Skeletal muscle cell (primary cell): ENCODE data around the gene PNPLA7.
"Not testable (repeated sequence)": the region's sequence is repeated elsewhere in the genome, so short reads cannot be mapped to it uniquely, and the experiment has no call there.

Experiments
- DNase-seq: peaks from one replicate; pipeline ENCODE4 v3.0.0-alpha.2; 2010; ENCODE audit warnings: low read depth
- H3K4me3 ChIP-seq: 2 replicates; pipeline ENCODE4 v1.5.1; 2011; ENCODE audit warnings: low read depth, mild to moderate bottlenecking, control low read depth, low read length, moderate library complexity

PNPLA7 gene

DNA sequence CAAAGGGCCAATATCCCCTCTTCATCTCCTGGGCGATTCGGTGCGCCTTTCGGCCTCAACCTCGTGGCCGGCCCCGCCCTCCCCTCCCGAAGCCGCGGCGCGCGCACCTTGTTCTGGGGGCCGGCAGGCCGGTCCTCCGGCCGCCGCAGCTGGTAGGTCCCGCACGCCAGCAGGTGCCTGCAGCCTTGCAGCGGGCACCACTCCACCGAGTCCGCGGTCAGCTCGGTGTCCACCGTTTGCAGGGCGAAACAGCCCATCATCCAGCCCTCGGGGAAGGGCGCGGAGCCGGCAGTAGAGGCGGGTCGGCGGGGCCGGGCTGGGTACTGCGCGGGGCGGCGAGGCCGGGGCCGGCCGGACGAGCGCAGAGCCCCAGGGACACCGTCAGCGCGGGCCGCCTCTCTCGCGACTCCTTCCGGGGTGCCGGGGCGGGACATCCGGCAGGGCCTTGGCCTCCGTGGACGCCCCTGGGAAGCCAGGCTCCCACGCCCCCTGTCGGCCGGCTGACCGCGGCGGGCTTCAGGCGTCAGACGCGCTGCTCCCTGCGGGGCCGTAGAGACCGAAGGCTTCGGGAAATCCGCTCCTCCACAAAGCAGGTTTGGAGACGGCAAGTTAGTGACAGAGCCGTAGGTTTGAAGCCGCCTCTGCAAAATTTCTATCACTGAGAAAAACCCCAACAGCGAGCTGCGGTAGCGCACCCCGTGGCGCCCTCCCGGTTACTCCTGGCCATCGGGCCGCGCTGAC is 28.5 kb upstream of the PNPLA7 start, which contains the start of gene DPH7:
DPH7 (minus strand) TSS at position 408 of the 741 bp plus-strand sequence; CDS start at position 260, 148 bp downstream.
- peak; percentile 55 for DNase-seq
- peak within 1 kb of the TSS; percentile 93 for H3K4me3 ChIP-seq

DNA sequence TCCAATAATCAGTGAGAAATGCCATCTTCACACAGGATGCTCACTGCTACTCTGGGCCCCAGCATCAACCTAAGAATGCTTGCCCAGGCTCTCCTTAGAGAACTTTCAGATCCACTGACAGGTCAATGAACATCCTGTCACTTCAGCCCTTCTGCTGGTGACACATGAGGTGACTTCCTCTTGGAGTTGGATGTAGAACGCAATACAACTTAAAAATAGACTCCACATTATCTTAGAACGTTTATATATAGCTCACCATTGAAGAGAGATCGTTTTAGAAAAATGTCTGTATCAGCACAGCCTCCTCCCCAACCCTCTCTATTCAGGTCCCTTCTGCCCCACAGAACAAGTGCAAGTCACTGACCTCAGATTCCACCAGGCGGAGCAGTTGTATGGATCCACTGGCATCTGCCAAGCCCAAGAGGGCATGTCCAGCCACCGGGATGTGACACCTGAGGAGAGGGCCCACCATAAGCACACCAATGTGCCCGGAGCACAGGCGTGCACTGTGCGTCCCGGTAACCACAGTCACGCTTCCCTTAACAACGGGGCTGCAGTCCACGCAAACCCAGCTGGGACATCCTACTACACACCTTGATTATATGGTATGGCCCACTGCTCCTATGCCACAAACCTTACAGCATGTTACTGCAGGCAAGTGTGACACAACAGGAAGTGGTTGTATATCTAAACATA is 25.7 kb upstream of the PNPLA7 start:
- DNase-seq = no peak
- H3K4me3 ChIP-seq = no peak overlapping the region

DNA sequence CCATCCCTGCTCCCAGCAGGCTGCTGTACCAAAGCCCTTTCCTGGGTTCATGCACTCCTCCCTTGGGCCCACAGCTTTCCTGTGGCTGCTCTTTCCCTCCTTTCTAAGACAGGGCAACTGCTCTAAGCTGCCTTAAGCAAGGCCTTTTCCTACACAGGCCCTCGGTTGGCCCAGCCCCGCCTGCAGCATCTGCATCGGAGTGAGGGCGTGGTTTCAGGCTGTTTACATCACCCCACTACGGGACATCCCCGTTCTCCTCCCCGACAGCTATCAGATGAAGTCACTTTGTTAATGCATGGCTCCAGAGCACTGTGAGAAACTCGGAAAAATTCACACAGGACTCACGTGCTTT is 25.1 kb upstream of the PNPLA7 start:
- no peak for DNase-seq
- no peak overlapping the region for H3K4me3 ChIP-seq

DNA sequence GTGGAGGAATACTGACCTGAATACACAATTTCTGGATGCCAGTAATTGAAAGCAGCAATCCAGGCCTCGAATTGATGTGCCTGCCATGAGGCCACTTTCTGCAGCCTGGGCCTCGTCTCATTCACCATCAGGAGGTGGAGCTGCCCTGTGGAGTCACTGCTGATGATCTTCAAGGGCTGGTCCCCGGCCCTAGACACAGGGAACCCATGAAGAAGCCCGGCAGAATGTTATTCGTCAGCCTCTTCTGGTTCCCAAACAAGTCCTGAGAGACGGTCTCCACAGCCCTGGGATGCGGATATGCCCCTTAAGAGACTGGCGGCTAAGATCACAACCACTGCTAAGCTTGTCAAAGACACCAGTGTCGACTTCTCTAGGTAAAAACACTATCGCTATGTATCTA is 24.0 kb upstream of the PNPLA7 start:
- H3K4me3 ChIP-seq = no peak overlapping the region
- DNase-seq = no peak

DNA sequence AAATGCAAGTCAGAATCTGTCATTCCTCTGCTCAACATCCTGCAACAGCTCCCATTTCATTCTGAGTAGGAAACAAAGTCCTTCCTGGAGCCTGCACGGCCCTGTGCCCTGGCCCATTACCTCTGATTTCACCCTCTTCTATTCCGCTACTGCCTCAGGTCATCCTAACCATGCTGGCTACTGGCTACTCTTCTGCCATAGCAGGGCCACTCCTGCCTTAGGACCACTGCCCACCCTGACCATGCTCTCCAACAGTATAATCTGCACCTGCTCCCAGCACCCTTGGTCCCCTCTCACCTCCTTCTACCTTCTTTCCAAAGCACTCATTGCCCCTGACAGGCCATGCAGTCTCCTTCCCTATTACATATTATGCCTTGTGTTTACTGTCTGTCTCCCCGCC is 20.4 kb upstream of the PNPLA7 start:
- no peak for DNase-seq
- no peak overlapping the region for H3K4me3 ChIP-seq

DNA sequence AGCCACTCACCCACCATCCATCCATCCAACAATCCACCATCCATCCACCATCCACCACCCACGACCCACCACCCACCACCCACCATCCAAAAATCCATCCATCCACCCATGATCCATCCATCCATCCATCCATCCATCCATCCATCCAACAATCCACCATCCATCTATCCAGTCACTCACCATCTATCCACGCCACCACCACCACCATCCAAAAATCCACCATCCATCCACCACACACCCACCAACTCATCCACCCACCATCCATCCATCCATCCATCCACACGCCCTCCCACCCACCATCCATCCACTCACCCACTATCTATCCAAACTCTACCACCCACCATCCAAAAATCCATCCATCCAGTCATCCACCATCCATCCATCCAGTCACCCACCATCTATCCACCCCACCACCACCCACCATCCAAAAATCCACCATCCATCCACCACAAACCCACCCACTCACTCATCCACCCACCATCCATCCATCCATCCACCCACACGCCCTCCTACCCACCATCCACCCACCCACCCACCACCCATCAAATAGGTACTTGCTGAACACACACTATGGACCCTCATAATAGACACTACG is 19.5 kb upstream of the PNPLA7 start:
- no peak overlapping the region for H3K4me3 ChIP-seq
- no peak for DNase-seq

DNA sequence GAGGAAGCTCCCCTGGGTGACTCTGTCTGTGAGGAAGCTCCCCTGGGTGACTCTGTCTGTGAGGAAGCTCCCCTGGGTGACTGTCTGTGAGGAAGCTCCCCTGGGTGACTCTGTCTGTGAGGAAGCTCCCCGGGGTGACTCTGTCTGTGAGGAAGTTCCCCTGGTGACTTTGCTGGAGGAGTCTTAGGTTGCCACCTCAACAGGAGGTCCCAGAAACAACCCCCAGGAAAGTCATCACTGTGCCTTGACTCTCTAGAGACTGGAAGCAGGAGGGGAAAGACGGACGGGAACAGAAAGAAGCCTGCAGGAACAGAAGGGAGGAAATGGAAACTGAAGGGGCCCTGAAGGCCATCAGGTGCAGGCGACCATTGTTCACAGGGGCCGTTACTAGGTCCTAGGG is 18.2 kb upstream of the PNPLA7 start:
- DNase-seq = not testable (repeated sequence)

DNA sequence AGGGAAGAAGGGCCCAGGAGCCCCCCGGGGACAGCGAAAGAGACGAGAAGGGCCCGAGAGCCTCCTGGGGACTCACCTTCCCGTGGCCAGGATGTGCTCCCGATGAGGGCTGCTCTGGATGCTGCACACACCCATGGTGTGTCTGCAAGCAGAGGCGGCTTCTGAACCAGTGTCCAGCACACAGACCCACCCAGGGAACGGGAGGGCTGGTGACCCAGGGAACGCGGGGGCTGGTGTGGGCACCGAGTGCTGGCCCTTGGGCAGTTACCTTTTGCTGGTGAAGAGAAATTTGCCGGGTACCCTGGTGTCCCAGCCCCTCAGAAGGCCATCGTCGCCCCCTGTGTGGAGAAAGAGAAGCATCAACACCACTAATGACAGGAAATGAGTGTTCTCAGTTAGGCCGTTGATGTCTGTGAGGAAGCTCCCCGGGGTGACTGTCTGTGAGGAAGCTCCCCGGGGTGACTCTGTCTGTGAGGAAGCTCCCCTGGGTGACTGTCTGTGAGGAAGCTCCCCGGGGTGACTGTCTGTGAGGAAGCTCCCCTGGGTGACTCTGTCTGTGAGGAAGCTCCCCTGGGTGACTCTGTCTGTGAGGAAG is 14.7 kb upstream of the PNPLA7 start:
- no peak for DNase-seq
- H3K4me3 ChIP-seq = no peak overlapping the region

More for the DNA sequence above, 18.2 kb upstream of the PNPLA7 start:
- H3K4me3 ChIP-seq = not testable (repeated sequence)

DNA sequence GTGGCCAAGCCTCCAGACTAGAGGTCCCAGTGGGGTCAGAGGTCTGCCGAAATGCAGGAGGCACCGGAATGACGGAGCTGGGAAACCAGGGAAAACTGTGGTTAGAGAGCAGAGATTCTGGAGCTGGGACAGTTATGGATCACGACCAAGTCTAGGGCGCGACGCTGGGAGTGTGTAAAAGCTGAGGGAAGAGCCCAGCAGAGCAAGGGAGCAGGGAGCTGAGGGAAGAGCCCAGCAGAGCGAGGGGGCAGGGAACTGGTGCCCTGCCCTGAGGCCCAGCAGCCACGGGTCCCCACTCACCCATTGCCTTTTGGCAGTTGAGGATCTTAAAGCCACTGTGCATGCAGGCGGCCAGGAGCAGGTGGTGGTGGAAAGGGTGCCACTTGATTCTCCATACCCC is 13.9 kb upstream of the PNPLA7 start:
- H3K4me3 ChIP-seq = no peak overlapping the region
- no peak for DNase-seq

DNA sequence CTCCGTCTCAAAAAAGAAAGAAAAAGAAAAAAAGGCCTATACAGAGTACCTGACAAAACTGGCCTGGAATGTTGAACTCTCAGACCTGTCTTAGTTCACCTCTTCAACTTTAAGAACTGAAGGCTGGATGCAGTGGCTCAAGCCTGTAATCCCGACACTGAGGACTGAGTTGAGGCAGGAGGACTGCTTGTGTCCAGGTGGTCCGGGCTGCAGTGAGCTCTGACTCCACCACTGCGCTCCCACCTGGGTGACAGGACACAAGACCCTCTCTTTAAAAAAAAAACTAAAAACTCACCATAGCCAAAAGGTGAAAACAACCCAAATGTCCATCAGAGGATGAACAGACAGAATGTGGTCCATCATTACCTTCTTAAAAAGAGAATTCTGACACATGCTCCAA is 7.9 kb upstream of the PNPLA7 start:
- no peak overlapping the region for H3K4me3 ChIP-seq
- DNase-seq = no peak

DNA sequence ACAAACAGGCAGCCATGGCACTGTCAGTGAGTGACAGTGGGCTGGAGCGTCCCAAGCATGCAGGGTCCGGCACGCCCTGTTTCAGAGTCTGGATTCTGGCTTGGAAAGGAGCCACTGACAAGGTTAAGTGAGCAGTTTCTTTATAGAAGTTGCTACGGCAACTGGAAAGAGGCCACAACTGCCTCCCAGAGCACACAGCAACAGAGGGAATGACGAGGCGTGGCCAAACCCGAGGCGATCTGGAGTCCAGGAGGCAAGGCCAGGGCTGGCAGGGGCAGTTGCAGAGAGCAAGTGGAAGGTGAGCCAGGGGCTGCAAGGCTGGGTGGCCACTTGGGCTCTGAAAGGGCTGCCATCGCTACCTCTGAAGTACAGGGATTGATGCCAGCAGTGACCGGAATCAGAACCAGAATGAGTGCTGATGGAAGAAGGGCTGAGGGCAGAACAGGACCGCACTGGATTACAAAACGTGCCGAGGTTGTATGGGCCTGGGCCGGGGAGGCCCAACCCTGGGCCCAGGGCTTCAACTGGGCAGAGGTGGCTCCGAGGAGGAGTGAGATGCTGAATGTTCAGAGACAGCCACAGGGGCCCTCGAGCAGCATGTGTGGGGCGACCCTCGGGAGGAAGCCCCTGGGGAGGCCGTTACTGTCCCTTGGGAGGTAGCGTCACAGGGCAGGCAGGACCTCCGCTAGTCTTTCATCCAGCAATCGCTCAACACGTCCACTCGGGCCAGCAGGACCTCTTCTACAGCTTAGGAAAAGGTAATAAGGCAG is 6.1 kb upstream of the PNPLA7 start:
- no peak overlapping the region for H3K4me3 ChIP-seq
- DNase-seq = no peak

DNA sequence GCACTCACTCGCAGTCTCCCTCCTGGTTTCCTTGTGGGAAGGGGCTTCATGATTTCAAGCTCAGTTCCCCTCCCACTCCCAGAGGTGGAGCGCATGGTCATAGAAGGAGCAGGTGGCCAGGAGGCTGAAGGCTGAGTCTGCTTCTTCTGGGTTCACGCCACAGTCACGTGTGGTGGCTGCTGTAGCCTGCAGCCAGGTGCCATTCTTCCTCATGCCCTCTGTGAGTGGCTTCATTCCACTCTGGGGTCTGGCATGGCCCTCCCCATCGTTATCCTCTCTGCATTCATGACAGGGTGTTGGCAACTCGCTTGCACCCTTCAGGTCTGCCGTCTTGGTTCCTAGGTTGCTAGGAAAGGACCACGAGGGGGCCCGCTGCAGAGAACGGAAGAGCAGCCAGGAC is 5.0 kb upstream of the PNPLA7 start:
- no peak overlapping the region for H3K4me3 ChIP-seq
- DNase-seq = no peak

DNA sequence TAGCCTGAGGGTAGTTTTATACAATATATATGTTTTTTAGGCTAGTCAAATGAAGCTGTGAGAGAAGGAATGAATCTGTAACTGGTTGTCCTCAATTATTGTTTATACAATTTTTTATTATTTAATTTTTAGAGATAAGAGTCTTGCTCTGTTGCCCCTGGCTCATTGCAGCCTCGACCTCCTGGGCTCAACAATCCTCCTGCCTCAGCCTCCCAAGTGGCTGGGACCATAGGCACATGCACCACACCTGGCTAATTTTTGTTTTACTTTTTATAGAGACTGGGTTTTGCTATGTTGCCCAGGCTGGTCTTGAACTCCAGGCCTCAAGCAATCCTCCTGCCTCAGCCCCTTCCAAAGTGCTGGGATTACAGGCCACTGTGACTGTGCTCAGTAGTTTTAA is 4.1 kb upstream of the PNPLA7 start:
- no peak overlapping the region for H3K4me3 ChIP-seq
- no peak for DNase-seq

DNA sequence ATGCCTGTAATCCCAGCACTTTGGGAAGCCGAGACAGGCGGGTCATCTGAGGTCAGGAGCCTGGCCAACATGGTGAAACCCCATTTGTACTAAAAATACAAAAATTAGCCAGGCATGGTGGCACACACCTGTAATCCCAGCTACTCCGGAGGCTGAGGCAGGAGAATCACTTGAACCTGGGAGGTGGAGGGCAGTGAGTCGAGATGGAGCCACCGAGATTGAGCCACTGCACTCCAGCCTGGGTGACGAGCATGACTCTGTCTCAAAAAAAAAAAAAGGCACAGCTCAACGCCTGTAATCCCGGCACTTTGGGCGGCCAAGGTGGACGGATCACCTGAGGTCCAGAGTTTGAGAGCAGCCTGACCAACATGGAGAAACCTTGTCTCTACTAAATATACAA is 3.5 kb upstream of the PNPLA7 start:
- H3K4me3 ChIP-seq, DNase-seq: not testable (repeated sequence)

DNA sequence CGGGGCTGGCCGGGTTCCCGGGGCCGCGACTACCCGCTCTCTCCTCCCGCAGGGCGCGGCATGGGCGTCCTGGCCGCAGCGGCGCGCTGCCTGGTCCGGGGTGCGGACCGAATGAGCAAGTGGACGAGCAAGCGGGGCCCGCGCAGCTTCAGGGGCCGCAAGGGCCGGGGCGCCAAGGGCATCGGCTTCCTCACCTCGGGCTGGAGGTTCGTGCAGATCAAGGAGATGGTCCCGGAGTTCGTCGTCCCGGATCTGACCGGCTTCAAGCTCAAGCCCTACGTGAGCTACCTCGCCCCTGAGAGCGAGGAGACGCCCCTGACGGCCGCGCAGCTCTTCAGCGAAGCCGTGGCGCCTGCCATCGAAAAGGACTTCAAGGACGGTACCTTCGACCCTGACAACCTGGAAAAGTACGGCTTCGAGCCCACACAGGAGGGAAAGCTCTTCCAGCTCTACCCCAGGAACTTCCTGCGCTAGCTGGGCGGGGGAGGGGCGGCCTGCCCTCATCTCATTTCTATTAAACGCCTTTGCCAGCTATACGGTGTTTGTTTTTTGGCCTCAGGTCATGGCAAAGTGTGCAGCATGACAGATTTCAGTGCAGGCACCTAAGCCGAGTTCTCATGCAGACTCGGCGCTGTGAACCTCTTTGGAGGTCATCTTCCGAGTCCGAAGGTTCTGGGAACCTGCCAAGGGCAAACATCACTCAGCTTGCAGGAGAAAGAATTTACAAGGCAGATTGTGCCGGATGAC is 2.0 kb upstream of the PNPLA7 start:
- peak overlapping the region; percentile 84 for H3K4me3 ChIP-seq
- no peak for DNase-seq

DNA sequence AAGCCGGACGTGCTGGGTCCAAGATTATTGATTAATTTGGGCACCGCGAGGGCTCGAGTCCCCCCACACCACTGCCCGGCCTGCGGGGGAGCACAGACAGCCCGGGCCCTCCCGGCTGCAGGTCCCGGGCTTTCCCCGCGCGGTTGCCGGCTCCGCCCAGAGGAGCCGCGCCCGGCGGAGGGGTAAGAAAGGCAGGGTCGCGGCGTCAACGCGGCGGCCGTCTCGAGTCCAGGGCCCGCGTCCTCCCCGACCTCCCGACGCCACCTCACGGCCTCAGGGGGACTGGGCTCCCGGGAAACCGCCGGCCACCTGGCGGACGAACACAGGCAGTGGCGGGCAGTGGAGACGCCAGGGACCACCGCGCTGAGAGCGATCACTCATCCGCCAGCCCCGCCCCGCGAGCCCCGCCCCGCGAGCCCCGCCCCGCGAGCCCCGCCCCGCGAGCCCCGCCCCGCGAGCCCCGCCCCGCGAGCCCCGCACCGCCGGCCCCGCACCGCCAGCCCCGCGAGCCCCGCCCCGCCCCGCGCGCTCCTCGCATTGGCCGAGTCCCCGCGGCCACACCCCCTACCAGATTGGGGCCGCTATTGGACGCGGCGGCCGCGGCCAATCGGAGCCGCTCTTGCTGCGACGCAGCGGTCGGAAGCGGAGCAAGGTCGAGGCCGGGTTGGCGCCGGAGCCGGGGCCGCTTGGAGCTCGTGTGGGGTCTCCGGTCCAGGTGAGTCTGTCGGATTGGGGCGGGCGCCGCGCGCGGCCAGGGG is 1.2 kb upstream of the PNPLA7 start, which contains the start of gene MRPL41:
MRPL41 (plus strand) TSS at position 616 of the 758 bp plus-strand sequence. CDS start 203 bp downstream, outside the sequence.
- H3K4me3 ChIP-seq = peak within 1 kb of the TSS; percentile 84
- peak; percentile 52 for DNase-seq

DNA sequence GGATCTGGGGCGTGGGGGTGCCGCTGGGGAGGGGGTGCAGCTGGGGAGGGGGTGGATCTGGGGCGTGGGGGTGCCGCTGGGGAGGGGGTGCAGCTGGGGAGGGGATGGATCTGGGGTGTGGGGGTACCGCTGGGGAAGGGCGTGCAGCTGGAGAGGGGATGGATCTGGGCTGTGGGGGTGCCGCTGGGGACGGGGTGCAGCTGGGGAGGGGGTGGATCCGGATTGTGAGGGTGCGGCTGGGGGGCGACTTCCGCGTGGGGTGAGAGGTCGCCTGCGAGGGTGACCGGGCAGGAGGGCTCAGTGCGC is 709 bp upstream of the PNPLA7 start:
- H3K4me3 ChIP-seq = peak overlapping the region; percentile 70
- DNase-seq = not testable (repeated sequence)
